ENCODE measurements around the gene WTAP.
"Not testable (repeated sequence)": the region's sequence is repeated elsewhere in the genome, so short reads cannot be mapped to it uniquely, and the experiment has no call there.

The WTAP gene

DNA sequence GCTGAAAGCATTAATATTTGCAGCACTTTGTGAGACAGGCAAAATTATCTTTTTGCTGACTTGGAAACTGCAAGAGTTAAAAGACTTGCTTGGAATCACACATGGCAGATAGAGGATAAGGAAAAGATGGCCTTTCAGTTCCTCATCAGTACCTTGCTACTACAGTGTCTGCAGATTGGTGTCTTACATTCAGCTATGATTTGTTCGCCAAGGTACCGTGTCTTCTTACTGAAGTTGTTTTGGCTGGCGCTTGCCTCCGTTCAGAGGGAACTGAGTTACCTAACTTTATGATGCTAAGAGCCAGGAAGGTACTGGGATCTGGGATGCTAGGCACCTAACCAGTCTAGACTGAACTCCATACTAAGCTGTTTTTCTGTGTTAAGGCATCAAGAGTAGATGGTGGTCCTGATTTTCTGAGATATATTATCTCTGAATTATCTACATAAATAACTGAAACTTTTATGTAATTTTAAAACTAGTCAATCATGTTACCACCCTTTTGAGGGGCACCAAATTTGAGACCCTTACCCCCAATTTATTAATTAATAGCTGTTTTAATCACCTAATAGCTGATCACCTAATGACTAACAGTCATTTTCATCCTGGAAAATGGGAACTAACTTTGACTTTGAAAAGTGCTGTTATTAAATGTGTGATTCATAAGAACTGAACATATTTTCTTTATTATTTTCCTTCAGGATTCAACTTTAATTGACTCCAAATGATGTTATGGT is 2.5 kb downstream of the WTAP start:
- DNase-seq, result no peak

DNA sequence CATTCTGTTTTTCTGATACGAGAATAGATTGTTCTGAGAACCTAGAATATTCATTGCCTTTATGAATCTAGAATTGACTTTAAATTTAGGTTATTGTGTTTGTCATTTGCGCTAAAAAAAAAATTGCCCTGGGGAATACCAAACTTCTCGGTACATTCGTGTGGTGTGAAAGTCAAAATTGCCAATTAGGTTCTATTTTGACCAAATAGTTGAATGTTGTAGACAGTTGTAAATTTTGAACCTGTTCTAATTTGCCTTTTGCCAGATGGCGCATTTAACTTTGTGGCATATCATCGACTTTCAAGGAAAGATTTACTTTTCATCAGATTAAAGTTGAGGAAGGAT is 3.0 kb downstream of the WTAP start:
- DNase-seq, result no peak

DNA sequence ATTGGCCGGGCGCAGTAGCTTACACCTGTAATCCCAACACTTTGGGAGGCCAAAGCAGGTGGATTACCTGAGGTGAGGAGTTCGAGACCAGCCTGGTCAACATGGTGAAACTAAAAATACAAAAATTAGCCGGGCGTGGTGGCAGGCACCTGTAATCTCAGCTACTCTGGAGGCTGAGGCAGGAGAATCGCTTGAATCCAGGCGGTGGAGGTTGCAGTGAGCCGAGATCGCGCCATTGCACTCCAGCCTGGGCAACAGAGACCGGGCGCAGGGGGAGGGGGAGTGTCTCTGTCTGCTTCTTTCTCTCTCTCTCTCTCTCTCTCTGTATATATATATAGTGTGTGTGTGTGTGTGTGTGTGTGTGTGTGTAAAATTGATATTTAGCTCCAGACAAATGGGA is 5.2 kb downstream of the WTAP start:
- not testable (repeated sequence) for DNase-seq

DNA sequence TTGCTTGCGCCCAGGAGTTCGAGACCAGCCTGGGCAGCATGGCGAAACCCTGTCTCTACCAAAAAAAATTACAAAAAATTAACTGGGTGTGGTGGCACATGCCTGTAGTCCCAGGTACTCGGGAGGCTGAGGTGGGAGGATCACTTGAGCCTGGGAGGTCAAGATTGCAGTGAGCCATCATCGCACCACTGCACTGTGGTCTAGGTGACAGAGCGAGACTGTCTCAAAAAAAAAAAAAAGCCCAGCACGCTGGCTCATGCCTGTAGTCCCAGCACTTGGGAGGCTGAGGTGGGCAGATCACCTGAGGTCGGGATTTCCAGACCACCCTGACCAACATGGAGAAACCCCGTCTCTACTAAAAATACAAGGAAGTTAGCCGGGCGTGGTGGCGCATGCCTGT is 6.1 kb downstream of the WTAP start:
- DNase-seq, result not testable (repeated sequence)

DNA sequence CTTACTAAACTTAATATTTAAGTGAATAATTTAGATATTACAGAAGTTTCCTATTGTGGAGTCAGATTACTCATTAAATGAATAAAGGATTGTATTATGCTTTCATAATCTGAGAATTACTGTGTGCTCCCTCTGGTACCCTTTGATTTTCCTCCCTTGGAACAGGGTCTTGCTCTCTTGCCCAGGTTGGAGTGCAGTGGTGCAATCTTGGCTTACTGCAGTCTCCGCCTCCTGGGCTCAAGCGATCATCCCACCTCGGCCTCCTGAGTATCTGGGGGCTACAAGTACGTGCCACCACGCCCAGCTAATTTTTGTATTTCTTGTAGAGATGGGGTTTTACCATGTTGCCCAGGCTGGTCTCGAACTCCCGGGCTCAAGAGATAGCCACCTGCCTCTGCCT is 9.6 kb downstream of the WTAP start:
- DNase-seq, result no peak

DNA sequence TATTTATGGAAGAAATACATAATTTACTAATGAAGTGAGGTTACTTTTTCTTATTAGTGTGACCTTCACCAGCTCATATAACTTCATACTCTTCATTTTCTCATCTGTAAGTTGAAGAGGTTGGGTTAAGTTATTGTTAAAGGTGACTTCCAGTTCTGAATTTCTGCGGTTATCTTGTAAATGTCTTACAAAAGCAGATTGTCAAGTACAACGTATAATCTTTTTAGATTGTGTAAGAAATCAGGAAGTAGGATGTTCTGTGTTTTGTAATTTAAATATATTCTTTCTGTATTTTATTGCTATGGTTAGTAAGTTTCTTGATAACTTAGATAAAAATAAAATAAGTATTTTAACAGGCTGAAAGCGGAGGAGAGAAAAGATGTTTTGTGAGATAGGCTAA is 12.0 kb downstream of the WTAP start:
- no peak for DNase-seq

DNA sequence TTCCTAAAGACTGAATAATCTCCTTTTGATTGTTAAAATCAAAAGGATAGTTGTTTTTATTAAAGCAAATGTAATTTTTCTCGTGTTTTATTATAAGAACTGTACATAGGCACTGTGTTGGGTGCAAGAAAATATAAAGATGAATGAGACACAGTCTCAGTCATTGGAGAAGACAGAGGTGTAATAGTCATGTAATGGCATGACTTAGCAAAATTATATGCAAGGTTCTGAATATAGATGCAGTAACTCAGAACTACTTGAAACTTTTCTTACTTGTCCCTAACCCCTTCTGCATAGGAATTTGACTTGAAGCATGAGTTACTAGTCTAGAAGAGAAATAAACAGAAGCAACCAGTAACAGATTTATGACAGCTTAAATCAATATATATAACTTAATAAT is 14.9 kb downstream of the WTAP start:
- DNase-seq, result no peak

DNA sequence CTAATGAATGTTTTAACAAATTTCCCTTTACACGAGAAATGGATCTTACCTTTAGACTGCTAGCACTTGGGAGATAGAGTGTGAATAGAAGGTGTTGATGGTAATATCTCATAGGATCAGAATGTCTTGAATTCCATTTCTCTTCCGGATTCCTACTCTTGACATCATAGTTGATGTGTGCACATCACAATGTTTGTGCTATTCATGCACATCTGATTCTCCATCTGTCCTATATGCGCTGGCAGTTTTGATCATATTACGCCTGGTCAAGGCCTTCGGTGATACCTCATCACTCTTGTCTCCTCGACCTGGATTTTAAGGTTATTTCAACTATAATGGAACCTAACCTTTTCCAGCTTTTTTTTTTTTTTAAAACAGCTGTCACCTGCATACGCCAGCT is 17.8 kb downstream of the WTAP start:
- DNase-seq, result no peak

DNA sequence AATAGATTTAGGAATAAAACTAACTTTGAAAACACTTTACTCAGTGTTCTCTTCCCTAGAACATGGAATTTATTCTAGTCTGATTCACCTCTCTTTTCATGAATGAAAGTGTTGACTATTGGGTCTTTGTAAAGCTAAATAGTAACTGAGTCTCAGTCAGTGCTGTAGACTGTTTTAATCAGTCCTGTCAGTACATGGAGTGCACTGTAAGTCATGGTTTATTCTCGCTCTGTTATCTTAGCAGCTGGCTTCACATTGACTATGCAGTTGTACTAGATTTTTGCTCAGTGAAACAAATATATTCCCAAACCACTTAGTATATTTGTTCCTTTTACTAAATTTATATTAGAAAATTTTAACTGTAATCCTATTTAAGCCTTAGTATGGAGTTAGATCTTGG is 19.5 kb downstream of the WTAP start:
- DNase-seq, result no peak

DNA sequence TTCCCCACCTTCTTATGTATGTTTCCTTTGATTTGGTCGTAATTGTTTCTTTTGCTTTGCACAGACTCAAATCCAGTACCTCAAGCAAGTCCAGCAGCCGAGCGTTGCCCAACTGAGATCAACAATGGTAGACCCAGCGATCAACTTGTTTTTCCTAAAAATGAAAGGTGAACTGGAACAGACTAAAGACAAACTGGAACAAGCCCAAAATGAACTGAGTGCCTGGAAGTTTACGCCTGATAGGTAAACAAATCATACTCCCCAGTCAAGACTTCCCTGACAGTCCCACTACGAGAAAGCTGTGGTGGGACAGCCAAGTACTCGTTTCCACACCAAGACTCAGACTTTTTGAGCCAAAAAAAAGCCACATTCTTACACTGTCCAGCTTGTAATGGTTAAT is 20.8 kb downstream of the WTAP start:
- not testable (repeated sequence) for DNase-seq

DNA sequence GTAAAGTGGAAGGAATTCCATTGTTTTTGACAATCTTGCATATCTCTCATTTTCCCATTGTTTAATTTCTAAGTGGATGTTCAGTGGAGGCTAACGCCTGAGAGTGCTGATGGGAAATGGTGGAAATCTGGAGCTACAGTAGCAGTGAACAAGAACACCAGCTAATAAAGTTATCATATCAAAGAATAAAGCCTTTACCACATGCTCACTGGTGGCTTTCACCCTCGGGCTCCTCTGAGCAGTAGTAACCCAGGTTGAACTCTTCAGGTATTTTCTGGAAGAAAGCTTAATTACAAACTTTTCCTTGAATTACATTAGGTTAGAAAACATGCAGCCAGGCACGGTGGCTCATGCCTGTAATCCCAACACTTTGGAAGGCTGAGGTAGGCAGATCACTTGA is 24.1 kb downstream of the WTAP start:
- no peak for DNase-seq

DNA sequence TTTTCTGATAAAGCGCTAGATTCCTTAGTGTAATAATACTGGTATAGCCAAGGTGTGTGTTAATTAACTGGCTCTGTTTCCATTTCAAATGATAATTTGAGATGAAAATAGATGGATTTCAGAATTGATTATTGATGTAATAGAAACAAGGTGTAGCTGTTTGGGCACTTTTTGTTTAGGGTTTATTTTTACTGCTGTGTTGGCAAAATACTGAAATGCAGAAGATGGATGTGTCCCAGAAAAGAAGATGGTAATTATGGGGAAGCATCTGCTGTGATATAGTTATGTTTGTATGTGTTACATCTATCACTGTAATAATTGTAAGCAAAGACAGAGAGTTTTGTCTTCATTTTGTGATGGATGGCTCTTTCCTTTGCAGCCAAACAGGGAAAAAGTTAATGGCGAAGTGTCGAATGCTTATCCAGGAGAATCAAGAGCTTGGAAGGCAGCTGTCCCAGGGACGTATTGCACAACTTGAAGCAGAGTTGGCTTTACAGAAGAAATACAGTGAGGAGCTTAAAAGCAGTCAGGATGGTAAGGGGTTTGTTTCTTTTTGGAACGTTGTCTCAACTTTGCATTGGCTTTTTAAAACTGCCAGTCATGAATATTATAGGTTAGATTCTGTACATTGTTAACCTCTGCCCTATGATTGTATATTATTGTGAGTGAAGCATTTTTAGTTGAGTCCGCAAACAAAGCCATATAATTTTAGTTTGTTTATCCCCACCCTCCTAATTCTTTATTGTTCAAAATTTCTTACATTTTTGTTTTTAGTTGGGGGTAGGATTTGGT is 26.0 kb downstream of the WTAP start:
- DNase-seq, result no peak

DNA sequence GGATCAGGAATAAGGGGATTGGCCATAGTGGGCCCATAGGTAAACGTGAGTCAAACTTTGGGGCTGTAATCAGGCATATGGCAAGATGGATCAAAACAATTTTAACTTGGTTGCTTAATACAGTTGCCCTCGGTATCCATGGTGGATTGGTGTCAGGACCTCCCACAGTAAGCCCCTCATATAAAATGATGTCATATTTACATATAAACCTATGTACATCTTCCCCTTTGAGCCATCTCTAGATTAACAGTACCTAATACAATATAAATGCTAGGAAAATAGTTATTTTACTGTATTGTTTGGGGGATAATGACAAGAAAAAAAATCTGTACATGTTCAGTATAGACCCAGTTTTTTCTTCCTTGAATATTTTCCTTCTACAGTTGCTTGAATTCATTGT is 27.1 kb downstream of the WTAP start:
- no peak for DNase-seq

DNA sequence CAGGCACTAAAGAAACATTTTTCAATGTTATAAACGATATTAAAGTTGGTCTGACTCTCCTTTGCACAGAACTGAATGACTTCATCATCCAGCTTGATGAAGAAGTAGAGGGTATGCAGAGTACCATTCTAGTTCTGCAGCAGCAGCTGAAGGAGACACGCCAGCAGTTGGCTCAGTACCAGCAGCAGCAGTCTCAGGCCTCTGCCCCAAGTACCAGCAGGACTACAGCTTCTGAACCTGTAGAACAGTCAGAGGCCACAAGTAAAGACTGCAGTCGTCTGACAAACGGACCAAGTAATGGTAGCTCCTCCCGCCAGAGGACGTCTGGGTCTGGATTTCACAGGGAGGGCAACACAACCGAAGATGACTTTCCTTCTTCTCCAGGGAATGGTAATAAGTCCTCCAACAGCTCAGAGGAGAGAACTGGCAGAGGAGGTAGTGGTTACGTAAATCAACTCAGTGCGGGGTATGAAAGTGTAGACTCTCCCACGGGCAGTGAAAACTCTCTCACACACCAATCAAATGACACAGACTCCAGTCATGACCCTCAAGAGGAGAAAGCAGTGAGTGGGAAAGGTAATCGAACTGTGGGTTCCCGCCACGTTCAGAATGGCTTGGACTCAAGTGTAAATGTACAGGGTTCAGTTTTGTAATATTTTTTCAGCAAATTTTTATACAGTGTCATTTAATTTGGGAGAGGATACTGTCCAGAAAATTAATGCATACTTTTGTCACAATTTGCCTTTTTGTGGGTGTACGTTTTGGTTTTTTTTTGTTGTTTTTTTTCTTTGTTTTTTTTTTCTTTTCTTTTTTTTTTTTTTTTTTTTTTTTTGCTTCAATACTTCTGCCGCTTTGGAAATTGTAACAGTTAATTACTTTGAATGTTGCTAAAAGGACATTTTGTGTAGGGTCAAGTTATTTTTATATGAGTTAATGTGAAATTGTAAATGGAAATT is 27.9 kb downstream of the WTAP start:
- no peak for DNase-seq

DNA sequence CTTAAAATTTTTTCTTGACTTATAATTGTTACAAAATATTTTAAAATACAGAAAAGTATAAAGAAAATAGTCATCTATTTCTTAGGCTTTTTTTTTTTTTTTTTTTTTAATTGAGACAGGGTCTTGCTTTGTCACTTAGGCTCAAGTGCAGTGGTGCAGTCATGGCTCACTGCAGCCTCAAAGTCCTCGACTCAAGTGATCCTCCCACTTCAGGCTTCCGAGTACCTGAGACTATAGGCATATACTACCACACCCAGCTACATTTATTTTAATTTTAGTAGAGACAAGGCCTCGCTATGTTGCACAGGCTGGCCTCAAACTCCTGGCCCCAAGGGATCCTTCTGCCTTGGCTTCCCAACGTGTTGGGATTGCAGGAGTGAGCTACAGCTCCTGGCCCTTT is 29.2 kb downstream of the WTAP start:
- no peak for DNase-seq

DNA sequence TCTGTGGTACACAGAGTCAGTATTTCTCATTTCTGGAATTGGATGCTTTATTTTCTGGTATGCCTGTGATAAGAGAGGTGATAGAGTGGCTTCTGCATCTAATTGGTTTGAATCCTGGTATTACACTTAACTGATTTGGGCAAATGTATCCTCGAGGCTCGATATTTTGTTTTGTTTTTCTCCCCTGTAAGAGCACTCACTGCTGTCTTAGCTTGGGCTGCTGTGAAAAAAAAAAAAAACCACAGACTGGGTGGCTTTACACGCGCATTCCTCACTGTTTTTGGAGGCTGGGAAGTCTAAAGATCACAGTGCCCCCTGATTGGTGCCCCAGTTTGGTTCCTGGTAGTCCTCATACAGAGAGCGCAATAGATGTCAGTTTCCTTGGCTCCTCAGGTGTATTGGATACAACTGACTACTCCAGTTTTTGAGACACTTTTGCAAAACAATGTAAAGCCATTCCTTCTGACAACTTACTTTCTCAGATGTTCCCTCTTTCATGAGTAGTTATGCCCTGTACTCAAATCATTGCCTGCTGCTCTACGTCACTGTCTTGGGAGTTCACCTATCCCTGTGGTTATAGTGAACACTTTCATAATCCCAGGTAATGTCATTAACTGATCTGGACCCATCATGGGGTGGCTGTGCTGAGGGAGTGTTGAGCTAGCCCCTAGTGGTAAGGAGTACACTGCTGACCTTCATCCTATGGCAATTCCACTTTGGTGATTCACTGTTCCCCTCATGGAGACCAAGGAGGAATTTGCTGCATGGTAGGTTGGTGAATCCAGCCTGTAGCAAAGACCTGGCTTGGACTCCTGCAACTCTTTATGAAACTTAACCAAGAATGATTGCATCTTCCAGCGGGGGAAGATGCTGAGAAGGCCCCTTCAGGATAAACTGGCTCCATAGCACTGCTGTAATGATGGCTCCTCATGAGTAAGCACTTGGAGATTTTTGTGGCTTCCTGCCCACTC is 31.0 kb downstream of the WTAP start:
- no peak for DNase-seq

DNA sequence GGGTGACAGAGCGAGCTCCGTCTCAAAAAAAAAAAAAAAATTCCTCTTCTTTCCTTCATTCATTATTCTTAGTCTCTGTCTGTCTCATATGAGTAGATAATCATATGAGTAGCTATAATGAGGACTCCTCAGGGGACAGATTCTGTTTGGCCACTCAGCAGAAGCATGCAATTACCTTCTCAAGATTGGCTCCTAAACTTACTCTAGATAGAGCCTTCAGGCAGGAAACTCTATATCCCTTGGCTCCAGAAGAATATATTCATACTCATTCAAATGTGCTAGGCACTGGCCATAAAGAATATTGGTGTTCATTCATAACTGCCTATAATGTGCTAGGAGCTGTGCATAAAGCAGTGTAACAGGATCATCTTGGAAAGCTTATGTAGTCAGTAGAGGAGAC is 32.3 kb downstream of the WTAP start:
- DNase-seq, result no peak

DNA sequence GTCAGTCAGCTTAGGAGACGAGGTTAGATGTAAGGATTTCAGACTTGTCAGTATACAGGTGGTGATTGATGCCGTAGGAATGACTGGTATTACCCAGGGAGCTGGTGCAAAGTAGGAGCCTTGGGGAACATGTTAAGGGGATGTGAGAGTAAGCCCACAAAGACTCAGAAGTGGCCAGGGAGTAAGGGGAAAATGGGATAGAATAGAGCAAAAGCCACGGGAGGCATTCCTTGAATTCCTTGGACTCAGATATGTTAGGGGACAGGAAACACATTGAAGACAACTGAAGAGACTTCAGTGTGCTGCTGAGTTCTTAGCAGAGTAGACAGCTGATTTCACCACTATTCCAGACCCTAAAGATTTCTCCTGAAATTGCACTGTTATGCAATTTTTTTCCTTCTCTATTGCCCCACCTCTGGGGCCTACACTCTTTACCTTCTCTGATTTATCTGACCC is 33.3 kb downstream of the WTAP start:
- DNase-seq, result no peak

DNA sequence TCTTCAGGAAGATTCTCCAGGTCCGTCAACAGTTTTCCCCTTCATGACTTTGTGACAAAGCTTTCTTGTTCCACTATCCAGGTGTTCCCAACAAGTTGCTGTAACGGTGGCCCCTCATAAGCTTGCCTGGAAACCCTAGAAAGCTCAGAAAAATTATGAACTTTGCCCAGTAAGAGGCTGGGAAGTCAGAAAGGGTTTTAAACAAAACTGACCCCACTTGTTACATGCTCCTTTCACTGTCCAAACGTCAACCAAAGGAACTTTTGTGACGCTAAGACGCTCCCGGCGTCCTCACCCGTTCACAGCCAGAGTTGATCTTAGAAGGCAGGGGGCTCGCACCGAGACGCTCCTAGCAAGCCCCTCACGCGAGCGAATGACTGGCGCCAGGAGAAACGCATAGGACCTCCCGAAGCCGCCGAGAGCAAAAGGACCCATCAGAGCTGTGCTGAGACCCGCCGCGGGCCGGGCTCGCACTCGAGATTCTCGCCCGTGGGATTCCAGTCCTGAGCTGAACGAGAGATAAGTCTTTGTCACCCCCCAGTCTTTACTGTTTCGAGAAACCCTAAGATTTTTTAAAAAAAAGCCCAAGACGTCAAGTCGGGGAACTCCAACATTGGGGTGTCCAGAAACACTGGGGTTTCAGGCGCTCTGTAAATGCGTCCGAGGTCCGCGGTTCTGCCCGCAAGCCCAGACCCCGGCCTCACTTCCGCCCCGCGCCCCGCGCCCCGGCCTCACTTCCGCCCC is 34.0 kb downstream of the WTAP start:
- DNase-seq, result no peak

DNA sequence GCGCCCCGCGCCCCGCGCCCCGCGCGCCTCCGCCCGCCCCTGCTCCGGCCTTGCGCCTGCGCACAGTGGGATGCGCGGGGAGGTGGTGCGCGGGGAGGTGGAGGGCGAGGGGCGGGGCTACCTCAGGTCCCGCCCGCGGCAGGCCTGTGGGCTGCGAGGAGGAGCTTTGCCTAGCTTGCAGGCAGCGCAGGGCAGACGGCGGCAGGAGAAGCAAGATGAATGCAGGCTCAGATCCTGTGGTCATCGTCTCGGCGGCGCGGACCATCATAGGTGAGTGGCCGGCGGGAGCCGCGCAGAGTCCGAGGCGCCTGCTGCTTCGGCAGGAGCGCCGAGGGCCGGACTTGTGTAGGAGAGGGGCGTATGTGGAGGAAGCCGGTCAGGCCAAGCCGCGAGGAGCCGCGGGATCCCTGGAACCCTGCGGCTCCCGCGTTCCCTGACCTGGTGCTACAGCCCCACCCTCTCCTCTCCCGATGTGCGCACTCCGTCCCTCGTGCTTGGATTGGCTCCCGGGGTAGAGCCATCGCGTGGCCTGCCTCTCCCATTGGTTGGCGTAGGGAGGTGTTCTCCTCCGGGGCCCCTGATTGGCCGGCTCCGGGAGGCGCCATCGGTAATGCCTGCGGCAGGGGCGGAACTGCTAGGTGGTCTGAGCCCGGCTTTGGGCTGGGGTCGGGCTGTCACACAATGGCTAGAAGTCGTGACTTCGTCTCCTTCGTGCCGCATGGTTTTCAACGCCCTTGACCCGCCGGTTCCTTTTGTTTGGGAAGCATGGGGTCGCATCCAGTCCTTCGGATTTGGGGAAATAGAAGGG is 34.8 kb downstream of the WTAP start, which contains the start of gene ACAT2:
ACAT2 (plus strand) TSS at position 173 of the 808 bp plus-strand sequence; CDS start at position 216, 43 bp downstream.
- DNase-seq, result peak; percentile 91 to 93

Measured in activated T-cell treated with anti-CD3 and anti-CD28 coated beads, Interleukin-2, amount 50 U/mL, for 48 hours (primary cell).